HCT116 (cell line): Measurements from ENCODE around the gene CTNND2. TPM values are rescaled to one million over a fixed set of nuclear protein-coding genes. Genes with fewer than 3 reads are reported as not detected.

Source experiments
- ATAC-seq: fragments of 200-7000 bp; cut with Tn5 transposase; 2 replicates; pipeline ENCODE4 v1.9.1; 2020; ENCODE audit warnings: mild to moderate bottlenecking, moderate library complexity
- BruUV-seq: library from RNA; stranded (reverse); fragments of 400-500 nt; replicated peaks from 2 replicates; lab custom pipeline; 2021; lab: Mats Ljungman, UMichigan
- CTCF ChIA-PET: fragments of 300-600 bp; sonication (Branson Sonifier 250); formaldehyde crosslinking; loops from one replicate; lab custom pipeline; 2021; ENCODE audit warnings: antibody characterized with exemption; lab: Charles Lee
- POLR2A ChIA-PET: fragments of 300-600, 350-600 bp; sonication (Branson Sonifier 250); formaldehyde crosslinking; loops from one replicate; lab custom pipeline; 2021; ENCODE audit warnings: antibody characterized with exemption; lab: Charles Lee
- RAD21 ChIA-PET, 2 experiments: fragments of 300-600 bp; sonication (Branson Sonifier 250); formaldehyde crosslinking; loops; one replicate each; lab custom pipeline; 2023; ENCODE audit warnings: low total read pairs in 2 of 2; ENCODE audit not compliant: uncharacterized antibody in 2 of 2, unreplicated experiment in 2 of 2, low non-redundant PET in 1 of 2; lab: Charles Lee
- DNase-seq: peaks from one replicate; pipeline ENCODE4 v3.0.0-alpha.2; 2010; ENCODE audit warnings: low read depth, low spot score
- H2AFZ ChIP-seq: fragments of 200-600 bp; shearing (Covaris generic), sonication (generic); 2 replicates; pipeline ENCODE4 v1.6.1; 2017; ENCODE audit warnings: low read depth, mixed run types, mixed read lengths, antibody characterized with exemption, low read length; ENCODE audit not compliant: poor library complexity, severe bottlenecking
- H3K27ac ChIP-seq: 2 replicates; pipeline ENCODE4 v1.5.1; 2012; ENCODE audit warnings: low read depth, low read length
- H3K27me3 ChIP-seq: fragments of 200-600 bp; sonication (generic); 2 replicates; pipeline ENCODE4 v1.6.1; 2016; ENCODE audit warnings: mixed run types, low read length, mixed read lengths; ENCODE audit not compliant: insufficient read depth
- H3K36me3 ChIP-seq, 2 experiments: fragments of 200-500 bp in 1 of 2; fragments of 200-600 bp in 1 of 2; sonication (Bioruptor generic) in 1 of 2; sonication (generic) in 1 of 2; 2 replicates each; pipeline versions ENCODE4 v1.5.1 to v1.6.1; 2014 to 2016; ENCODE audit warnings: low read length in 2 of 2, inconsistent platforms in 1 of 2, mixed read lengths in 1 of 2, mixed run types in 1 of 2; ENCODE audit not compliant: insufficient read depth in 2 of 2, control insufficient read depth in 1 of 2
- H3K4me1 ChIP-seq, 2 experiments: fragments of 200-600 bp in 1 of 2; sonication (generic) in 1 of 2; 2 replicates each; pipeline versions ENCODE4 v1.5.1 to v1.6.1; 2012 to 2017; ENCODE audit warnings: low read length in 2 of 2, inconsistent platforms in 1 of 2, mild to moderate bottlenecking in 1 of 2, mixed read lengths in 1 of 2, mixed run types in 1 of 2, moderate library complexity in 1 of 2; ENCODE audit not compliant: insufficient read depth in 2 of 2, control insufficient read depth in 1 of 2
- H3K4me2 ChIP-seq: fragments of 200-600 bp; sonication (generic); 2 replicates; pipeline ENCODE4 v1.6.1; 2017; ENCODE audit warnings: mixed run types, low read length, mixed read lengths
- H3K4me3 ChIP-seq, 2 experiments: fragments of 200-600 bp in 1 of 2; sonication (generic) in 1 of 2; replicated peaks in 1 of 2; 2 replicates each; pipeline ENCODE4 v1.5.1; 2011 to 2016; ENCODE audit warnings: low read length in 2 of 2, control low read depth in 1 of 2, low read depth in 1 of 2, mild to moderate bottlenecking in 1 of 2, mixed read lengths in 1 of 2, mixed run types in 1 of 2
- H3K79me2 ChIP-seq: fragments of 200-600 bp; sonication (generic); 2 replicates; pipeline ENCODE4 v1.6.1; 2017; ENCODE audit warnings: mild to moderate bottlenecking, mixed run types, low read length, moderate library complexity, mixed read lengths; ENCODE audit not compliant: insufficient read depth
- H3K9ac ChIP-seq: fragments of 200-600 bp; sonication (generic); 2 replicates; pipeline ENCODE4 v1.6.1; 2016; ENCODE audit warnings: low read length, mixed read lengths
- H3K9me2 ChIP-seq: fragments of 200-600 bp; sonication (generic), shearing (Covaris generic); 2 replicates; pipeline ENCODE4 v1.6.1; 2017; ENCODE audit warnings: mixed run types, mild to moderate bottlenecking, moderate library complexity; ENCODE audit not compliant: insufficient read depth
- H3K9me3 ChIP-seq, 2 experiments: fragments of 200-500 bp in 1 of 2; fragments of 200-600 bp in 1 of 2; sonication (Bioruptor generic) in 1 of 2; sonication (generic) in 1 of 2; 2 replicates each; pipeline ENCODE4 v1.6.1; 2014 to 2017; ENCODE audit warnings: low read length in 2 of 2, mixed read lengths in 2 of 2, inconsistent platforms in 1 of 2, low read depth in 1 of 2, mild to moderate bottlenecking in 1 of 2, mixed run types in 1 of 2, moderate library complexity in 1 of 2; ENCODE audit not compliant: control insufficient read depth in 1 of 2, insufficient read depth in 1 of 2
- H4K20me1 ChIP-seq: fragments of 200-600 bp; sonication (generic), shearing (Covaris generic); 2 replicates; pipeline ENCODE4 v1.6.1; 2017; ENCODE audit warnings: mixed run types, mild to moderate bottlenecking, moderate library complexity; ENCODE audit not compliant: insufficient read depth
- CBX3 ChIP-seq: IDR thresholded peaks from 2 replicates; pipeline ENCODE4 v1.6.1; 2012; ENCODE audit warnings: low read depth
- CEBPB ChIP-seq: IDR thresholded peaks from 2 replicates; pipeline ENCODE4 v1.6.1; 2012; ENCODE audit warnings: low read depth
- RAD21 ChIP-seq: IDR thresholded peaks from 2 replicates; pipeline ENCODE4 v1.6.1; 2012; ENCODE audit warnings: low read depth, mild to moderate bottlenecking
- intact Hi-C: fragments of 100-400 bp; cut with micrococcal nuclease; formaldehyde crosslinking; loops from 2 replicates; pipeline ENCODE4 v1.10.0; 2022
- total RNA-seq: library from RNA; stranded (reverse); gene quantifications from one replicate; pipeline ENCODE4 v1.2.1, GENCODE V29; 2021; ENCODE audit not compliant: unreplicated experiment
- TF ChIP-seq, protein P1 (sequence below): IDR thresholded peaks from 2 replicates; pipeline ENCODE4 v1.6.1; 2012
- TF ChIP-seq, protein P2 (sequence below), 3 experiments: fragments of 200-600 bp in 1 of 3; sonication (generic) in 1 of 3; IDR thresholded peaks in 2 of 3; conservative IDR thresholded peaks in 1 of 3; 2 replicates each; pipeline ENCODE4 v1.5.1; 2012 to 2017; ENCODE audit warnings: low read depth in 2 of 3, low read length in 2 of 3, antibody characterized with exemption in 1 of 3, borderline replicate concordance in 1 of 3, control low read depth in 1 of 3, mild to moderate bottlenecking in 1 of 3, mixed read lengths in 1 of 3, mixed run types in 1 of 3, moderate library complexity in 1 of 3; ENCODE audit not compliant: insufficient read depth in 1 of 3

Gene CTNND2
- total RNA-seq, 1 experiment from 2014 or later = not detected

DNA sequence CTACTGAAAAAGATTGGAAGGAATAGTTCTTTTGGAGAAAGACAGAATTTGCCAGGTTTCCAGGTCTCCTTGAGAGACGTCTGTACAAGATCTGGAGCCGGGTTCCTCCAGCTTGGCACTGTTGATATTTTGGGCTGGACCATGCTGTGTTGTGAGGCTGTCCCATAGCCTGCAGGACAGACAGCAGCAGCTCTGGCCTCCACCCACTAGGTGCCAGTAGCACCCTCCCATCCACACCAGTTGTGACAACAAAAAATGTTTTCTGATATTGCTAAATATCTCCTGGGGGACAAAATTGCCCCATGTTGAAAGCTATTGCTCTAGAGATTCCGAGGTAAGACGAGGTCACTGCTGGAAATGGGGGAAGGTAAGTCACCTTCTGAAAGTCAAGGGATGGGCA lies 855.5 kb downstream of the CTNND2 start:
- peak; percentile 91 for ATAC-seq
- ChIA-PET CTCF (no interaction called here), POLR2A (no interaction called here), RAD21 (no interaction called here)
- TF ChIP-seq, protein P1, sequence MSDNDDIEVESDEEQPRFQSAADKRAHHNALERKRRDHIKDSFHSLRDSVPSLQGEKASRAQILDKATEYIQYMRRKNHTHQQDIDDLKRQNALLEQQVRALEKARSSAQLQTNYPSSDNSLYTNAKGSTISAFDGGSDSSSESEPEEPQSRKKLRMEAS = no peak
- peak; percentile 20; the same call in 1 of the 2 replicates for TF ChIP-seq RAD21
- no peak for TF ChIP-seq CBX3
- TF ChIP-seq, protein P2, sequence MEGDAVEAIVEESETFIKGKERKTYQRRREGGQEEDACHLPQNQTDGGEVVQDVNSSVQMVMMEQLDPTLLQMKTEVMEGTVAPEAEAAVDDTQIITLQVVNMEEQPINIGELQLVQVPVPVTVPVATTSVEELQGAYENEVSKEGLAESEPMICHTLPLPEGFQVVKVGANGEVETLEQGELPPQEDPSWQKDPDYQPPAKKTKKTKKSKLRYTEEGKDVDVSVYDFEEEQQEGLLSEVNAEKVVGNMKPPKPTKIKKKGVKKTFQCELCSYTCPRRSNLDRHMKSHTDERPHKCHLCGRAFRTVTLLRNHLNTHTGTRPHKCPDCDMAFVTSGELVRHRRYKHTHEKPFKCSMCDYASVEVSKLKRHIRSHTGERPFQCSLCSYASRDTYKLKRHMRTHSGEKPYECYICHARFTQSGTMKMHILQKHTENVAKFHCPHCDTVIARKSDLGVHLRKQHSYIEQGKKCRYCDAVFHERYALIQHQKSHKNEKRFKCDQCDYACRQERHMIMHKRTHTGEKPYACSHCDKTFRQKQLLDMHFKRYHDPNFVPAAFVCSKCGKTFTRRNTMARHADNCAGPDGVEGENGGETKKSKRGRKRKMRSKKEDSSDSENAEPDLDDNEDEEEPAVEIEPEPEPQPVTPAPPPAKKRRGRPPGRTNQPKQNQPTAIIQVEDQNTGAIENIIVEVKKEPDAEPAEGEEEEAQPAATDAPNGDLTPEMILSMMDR (IDR thresholded peaks at IDR 0.05 in 2 of 3, conservative IDR thresholded peaks at IDR 0.05 in 1 of 3; ENCODE audit: borderline replicate concordance in 1 of 3, insufficient read depth in 1 of 3, low read depth in 2 of 3, low read length in 2 of 3) = peak; percentile 6 to 55 (median 47); a peak in 4 of 6 replicates
- Histone ChIP-seq H3K9me3 (no peaks in the 10 kb centered on the region), H3K4me3 (no peak overlapping the region), H3K4me1 (no peaks in the 10 kb centered on the region), H3K9me2 (no peaks in the 10 kb centered on the region), H2AFZ (peak overlapping the region; percentile 47), H3K27ac (no peak overlapping the region), H3K79me2 (no peaks in the 10 kb centered on the region), H3K36me3 (no peaks in the 10 kb centered on the region), H4K20me1 (no peaks in the 10 kb centered on the region), H3K27me3 (peaks cover 31% of the 10 kb centered on the region), H3K9ac (no peak overlapping the region), H3K4me2 (no peak overlapping the region)
- no peak for DNase-seq
- intact Hi-C loops = no loop called here
- no TSS peak for BruUV-seq

DNA sequence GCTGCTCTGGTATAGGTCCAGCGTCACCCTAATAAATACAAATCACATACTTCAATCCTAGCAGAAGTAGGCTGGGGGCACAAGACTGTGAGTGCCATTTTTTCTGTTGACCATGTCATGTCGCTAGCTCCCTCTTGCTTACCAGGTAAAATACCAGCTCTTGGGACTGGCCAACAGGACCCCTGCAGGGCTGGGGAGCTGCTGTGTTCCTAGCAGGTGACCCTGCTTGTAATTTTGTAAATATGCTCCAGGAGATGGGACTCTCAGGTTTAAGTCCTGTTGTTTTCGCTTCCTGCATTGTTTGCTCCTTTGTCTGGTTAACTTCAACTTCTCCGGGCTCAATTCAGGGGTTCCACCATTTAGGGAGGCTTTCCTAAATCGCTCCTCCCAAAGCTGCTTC lies 856.6 kb downstream of the CTNND2 start:
- intact Hi-C loops = no loop called here

More for the DNA sequence above, 856.6 kb downstream of the CTNND2 start:
- no peak for ATAC-seq
- no peak for DNase-seq
- Histone ChIP-seq H3K27me3 (peaks cover 32% of the 10 kb centered on the region), H3K4me3 (no peak overlapping the region), H3K9ac (no peak overlapping the region), H3K4me2 (no peak overlapping the region), H3K9me3 (no peaks in the 10 kb centered on the region), H4K20me1 (no peaks in the 10 kb centered on the region), H3K79me2 (no peaks in the 10 kb centered on the region), H3K4me1 (no peaks in the 10 kb centered on the region), H3K9me2 (no peaks in the 10 kb centered on the region), H2AFZ (no peak overlapping the region), H3K27ac (no peak overlapping the region), H3K36me3 (no peaks in the 10 kb centered on the region)
- CTCF ChIA-PET = interaction anchor here (1.1 kb wide), 1 partner anchor 14 kb away, joined by 3 read pairs; no protein-coding TSS in a partner anchor
- POLR2A ChIA-PET = no interaction called here
- RAD21 ChIA-PET = no interaction called here
- no TSS peak for BruUV-seq
- TF ChIP-seq RAD21 (no peak), CEBPB (no peak)
